GM21529 (cell line): ENCODE data around the gene CMTM1.

Source experiments
- ATAC-seq: cut with Tn5 transposase; IDR thresholded peaks from one replicate; pipeline ENCODE4 v1.9.1; 2021; ENCODE audit not compliant: unreplicated experiment

Gene CMTM1

GRCh38 chr16:66537236-66537635 lies 29.0 kb upstream of the CMTM1 start:
- no peak for ATAC-seq

GRCh38 chr16:66538910-66539309 lies 27.3 kb upstream of the CMTM1 start:
- no peak for ATAC-seq

- ATAC-seq: peak; percentile 92
Measured at GRCh38 chr16:66539623-66540469, 26.4 kb upstream of the CMTM1 start.

GRCh38 chr16:66541388-66542355 lies 24.6 kb upstream of the CMTM1 start:
- no peak for ATAC-seq

GRCh38 chr16:66542396-66542795 lies 23.8 kb upstream of the CMTM1 start:
- ATAC-seq: no peak

- ATAC-seq: no peak
Measured at GRCh38 chr16:66543541-66543940, 22.7 kb upstream of the CMTM1 start.

GRCh38 chr16:66544016-66544757 lies 22.1 kb upstream of the CMTM1 start:
- no peak for ATAC-seq

- no peak for ATAC-seq
Measured at GRCh38 chr16:66547101-66547989, 18.9 kb upstream of the CMTM1 start.

GRCh38 chr16:66548068-66548467 lies 18.2 kb upstream of the CMTM1 start:
- ATAC-seq: no peak

- ATAC-seq: no peak
Measured at GRCh38 chr16:66548868-66549267, 17.4 kb upstream of the CMTM1 start.

- ATAC-seq: no peak
Measured at GRCh38 chr16:66549284-66550131, 16.7 kb upstream of the CMTM1 start, which contains the start of gene TK2. TK2 (minus strand) TSS chr16:66550122; CDS start chr16:66550061, 61 bp downstream.

- ATAC-seq: no peak
Measured at GRCh38 chr16:66551348-66551759, 14.9 kb upstream of the CMTM1 start.

GRCh38 chr16:66551788-66552285 lies 14.4 kb upstream of the CMTM1 start:
- no peak for ATAC-seq

- ATAC-seq: peak; percentile 78
Measured at GRCh38 chr16:66552286-66553177, 13.7 kb upstream of the CMTM1 start, which contains the start of gene CKLF. CKLF (plus strand) TSS chr16:66552576; CDS start chr16:66552716, 140 bp downstream.

- ATAC-seq: no peak
Measured at GRCh38 chr16:66553223-66553622, 13.0 kb upstream of the CMTM1 start.

- no peak for ATAC-seq
Measured at GRCh38 chr16:66554021-66554420, 12.2 kb upstream of the CMTM1 start.

GRCh38 chr16:66554495-66554894 lies 11.7 kb upstream of the CMTM1 start:
- ATAC-seq: no peak

- ATAC-seq: no peak
Measured at GRCh38 chr16:66560107-66560506, 6.1 kb upstream of the CMTM1 start.
